ENCODE results near the gene NUP42.

Gene NUP42, protein sequence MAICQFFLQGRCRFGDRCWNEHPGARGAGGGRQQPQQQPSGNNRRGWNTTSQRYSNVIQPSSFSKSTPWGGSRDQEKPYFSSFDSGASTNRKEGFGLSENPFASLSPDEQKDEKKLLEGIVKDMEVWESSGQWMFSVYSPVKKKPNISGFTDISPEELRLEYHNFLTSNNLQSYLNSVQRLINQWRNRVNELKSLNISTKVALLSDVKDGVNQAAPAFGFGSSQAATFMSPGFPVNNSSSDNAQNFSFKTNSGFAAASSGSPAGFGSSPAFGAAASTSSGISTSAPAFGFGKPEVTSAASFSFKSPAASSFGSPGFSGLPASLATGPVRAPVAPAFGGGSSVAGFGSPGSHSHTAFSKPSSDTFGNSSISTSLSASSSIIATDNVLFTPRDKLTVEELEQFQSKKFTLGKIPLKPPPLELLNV

DNA sequence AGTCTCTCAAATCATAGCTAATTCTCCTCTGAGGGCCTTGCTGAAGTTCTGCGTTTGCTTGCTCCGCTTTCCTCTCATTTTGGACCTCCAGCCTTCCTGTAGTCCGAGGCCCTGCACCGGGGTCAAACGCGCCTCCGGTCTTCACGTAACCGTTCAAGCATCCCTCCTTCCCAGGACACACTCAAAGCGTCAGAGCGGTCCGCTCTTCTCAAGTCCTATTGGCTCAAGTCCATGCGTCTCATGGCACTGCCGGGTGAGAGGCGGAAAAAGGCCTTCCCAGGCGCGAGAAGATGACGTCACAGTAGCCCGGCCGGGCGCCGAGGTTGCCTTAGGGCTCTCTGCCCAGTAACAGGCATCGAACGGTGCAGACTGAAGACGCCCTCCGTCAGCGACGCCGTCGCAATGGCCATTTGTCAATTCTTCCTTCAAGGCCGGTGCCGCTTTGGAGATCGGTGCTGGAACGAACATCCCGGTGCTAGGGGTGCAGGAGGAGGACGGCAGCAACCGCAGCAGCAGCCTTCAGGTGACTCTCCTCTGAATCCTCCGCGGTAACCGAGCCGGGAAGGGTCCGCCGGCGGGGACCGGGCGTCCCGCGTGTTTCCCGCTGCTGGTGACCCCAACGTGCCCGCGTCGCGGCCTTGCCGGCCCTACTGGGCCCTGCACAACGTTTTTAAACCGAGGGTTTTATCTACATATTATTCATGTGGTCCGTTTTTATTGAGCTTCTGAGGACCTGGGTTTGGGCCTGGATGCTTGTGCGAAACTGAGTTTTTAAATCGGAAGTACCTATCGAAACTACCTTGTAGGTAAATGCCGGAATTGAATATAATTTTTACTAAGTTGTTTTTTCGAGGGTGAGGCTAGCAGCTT, at the start of gene NUP42:
Gene NUP42 (plus strand): TSS at position 365 of the 870 bp plus-strand sequence. CDS start 38 bp downstream, at position 403.
- DNase-seq (ENCODE audit: low read depth) = peak; percentile 99

DNA sequence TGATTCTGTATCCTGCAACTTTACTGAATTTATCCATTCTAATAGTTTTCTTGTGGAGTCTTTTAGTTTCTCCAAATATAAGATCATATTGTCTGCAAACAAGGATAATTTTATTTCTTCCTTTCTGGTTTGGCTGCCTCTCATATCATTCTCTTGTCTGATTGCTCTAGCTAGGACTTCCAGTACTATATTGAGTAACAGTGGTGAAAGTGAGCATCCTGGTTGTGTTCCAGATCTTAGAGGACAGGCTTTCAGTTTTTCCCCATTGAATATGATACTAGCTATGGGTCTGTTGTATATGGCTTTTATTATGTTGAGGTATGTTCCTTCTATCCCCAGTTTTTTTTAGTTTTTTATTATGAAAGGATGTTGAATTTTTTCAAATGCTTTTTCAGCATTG, 48.1 kb upstream of the NUP42 start:
- DNase-seq (ENCODE audit: low read depth) = no peak
- TF ChIP-seq CTCF (IDR thresholded peaks at IDR 0.05; ENCODE audit: insufficient read depth, low read depth, low read length, missing control alignments) = no peak
- no peak overlapping the region for H3K4me3 ChIP-seq (ENCODE audit: low read depth, low read length)

More for the DNA sequence above, at the start of gene NUP42:
- TF ChIP-seq CTCF (IDR thresholded peaks at IDR 0.05; ENCODE audit: insufficient read depth, low read depth, low read length, missing control alignments) = no peak
- H3K4me3 ChIP-seq (ENCODE audit: low read depth, low read length) = peak within 1 kb of the TSS; percentile 96

DNA sequence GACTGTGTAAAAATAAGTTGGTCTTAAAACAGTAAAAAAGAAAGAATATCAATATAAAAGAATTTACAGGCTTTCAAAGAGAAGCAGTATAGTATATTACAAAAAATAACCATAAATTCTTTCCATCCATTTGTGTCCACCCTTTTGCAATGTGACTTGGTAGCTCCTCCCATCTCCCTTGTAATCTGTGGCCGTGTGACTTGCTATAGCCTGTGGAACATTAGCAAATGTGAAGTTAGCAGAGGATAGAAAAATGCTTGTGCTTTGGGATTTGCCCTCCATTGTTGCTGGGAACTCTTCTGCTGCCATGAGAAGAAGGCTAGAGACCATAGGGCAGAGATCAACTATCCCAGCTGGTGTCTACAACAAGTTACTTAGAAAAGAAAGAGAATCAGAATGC, 46.1 kb upstream of the NUP42 start:
- no peak overlapping the region for H3K4me3 ChIP-seq (ENCODE audit: low read depth, low read length)
- no peak for DNase-seq (ENCODE audit: low read depth)
- no peak for TF ChIP-seq CTCF (IDR thresholded peaks at IDR 0.05; ENCODE audit: insufficient read depth, low read depth, low read length, missing control alignments)

- DNase-seq (ENCODE audit: low read depth) = no peak
- no peak overlapping the region for H3K4me3 ChIP-seq (ENCODE audit: low read depth, low read length)
- no peak for TF ChIP-seq CTCF (IDR thresholded peaks at IDR 0.05; ENCODE audit: insufficient read depth, low read depth, low read length, missing control alignments)
Observed at GRCh38 chr7:23136216-23136615, 45.6 kb upstream of the NUP42 start.

DNA sequence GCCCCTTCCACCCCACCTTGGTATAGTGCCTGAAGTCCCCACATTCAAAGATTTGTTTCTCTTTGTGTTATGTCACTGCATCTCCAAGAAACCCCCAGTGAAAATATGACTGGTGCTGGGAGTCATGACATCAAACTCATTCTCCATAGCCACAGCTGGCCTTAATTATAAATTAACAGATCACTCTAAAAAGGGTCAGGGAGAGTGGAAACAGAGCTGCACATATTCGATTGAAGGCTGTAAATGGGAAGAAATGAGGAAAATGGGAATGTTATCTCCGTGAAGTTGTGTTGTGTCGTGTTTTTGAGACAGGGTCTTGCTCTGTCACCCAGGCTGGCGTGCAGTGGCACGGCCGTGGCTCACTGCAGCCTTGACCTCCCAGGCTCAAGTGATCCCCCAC, 24.2 kb upstream of the NUP42 start:
- no peak for TF ChIP-seq CTCF (IDR thresholded peaks at IDR 0.05; ENCODE audit: insufficient read depth, low read depth, low read length, missing control alignments)
- DNase-seq (ENCODE audit: low read depth) = no peak
- H3K4me3 ChIP-seq (ENCODE audit: low read depth, low read length) = no peak overlapping the region

DNA sequence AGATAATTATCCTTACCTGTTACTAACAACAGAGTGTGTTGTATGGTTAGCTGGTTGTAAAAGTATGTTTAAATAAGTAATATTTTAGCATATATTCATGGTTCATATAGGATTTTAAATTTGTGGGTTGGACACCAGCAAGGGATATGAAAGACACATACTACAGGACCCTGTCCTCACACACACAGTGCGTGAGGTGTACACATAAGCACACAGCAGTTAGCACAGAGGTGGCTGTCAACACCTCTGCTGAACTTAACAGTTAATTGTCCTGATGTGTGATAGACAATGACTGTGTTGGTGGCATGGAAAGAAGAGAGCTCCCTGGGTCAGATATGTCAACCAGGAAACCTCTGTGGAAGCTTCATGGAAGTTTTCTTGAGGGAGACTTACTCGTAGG, 23.3 kb upstream of the NUP42 start:
- no peak overlapping the region for H3K4me3 ChIP-seq (ENCODE audit: low read depth, low read length)
- no peak for TF ChIP-seq CTCF (IDR thresholded peaks at IDR 0.05; ENCODE audit: insufficient read depth, low read depth, low read length, missing control alignments)
- DNase-seq (ENCODE audit: low read depth) = no peak
